Ovary (tissue), 9 donors: ENCODE results near the gene VWA2. TPM values are rescaled to one million over a fixed set of nuclear protein-coding genes. Genes with fewer than 3 reads are reported as not detected.
"Not testable (repeated sequence)": the region's sequence is repeated elsewhere in the genome, so short reads cannot be mapped to it uniquely, and the experiment has no call there.

Experiments
- DNase-seq, 5 donors: peaks; one replicate each; pipeline ENCODE4 v3.0.0-alpha.2; 2019 to 2020
- H3K27ac ChIP-seq, 2 donors: fragments of 200-600 bp; one replicate each; pipeline versions ENCODE4 v1.5.1 to v1.8.0; 2019 to 2022
- H3K27me3 ChIP-seq: fragments of 200-600 bp; one replicate; pipeline ENCODE4 v1.8.0; 2022
- H3K36me3 ChIP-seq: fragments of 200-600 bp; sonication (generic); one replicate; pipeline ENCODE4 v1.5.1; 2019
- H3K4me1 ChIP-seq: one replicate; pipeline ENCODE4 v1.8.1; 2013; ENCODE audit warnings: mild to moderate bottlenecking, moderate library complexity; ENCODE audit not compliant: insufficient read depth
- H3K4me3 ChIP-seq: fragments of 200-600 bp; sonication (generic); one replicate; pipeline ENCODE4 v1.5.1; 2017
- H3K9me3 ChIP-seq, 2 donors: fragments of 200-600 bp in 1 of 2; sonication (generic) in 1 of 2; one replicate each; pipeline versions ENCODE4 v1.5.1 to v1.8.1; 2013 to 2019; ENCODE audit warnings: mild to moderate bottlenecking in 1 of 2, moderate library complexity in 1 of 2
- CTCF ChIP-seq, 3 donors: fragments of 450-650 bp in 2 of 3; fragments of 200-600 bp in 1 of 3; IDR thresholded peaks; one replicate each; pipeline versions ENCODE4 v1.5.1 to v1.8.0; 2016 to 2022; ENCODE audit warnings: antibody characterized with exemption in 3 of 3, mild to moderate bottlenecking in 1 of 3
- EP300 ChIP-seq: sonication (generic); formaldehyde crosslinking; IDR thresholded peaks from one replicate; pipeline ENCODE4 v1.6.1; 2017; ENCODE audit warnings: antibody characterized with exemption
- POLR2A ChIP-seq: fragments of 450-650 bp; IDR thresholded peaks from one replicate; pipeline ENCODE4 v1.6.1; 2017; ENCODE audit warnings: antibody characterized with exemption, mild to moderate bottlenecking, moderate library complexity
- WGBS, 3 donors: extraction: QIAGEN DNeasy Blood & Tissue Kit in 1 of 3; methylation state at CpG; one replicate each; pipeline versions ENCODE4 v1.1.5 to v1.1.7; 2013 to 2017; 5-methylcytosine and 5-hydroxymethylcytosine counted together
- intact Hi-C, 4 donors: fragments of 100-400 bp; cut with DNase I; formaldehyde crosslinking; loops; one replicate each; pipeline versions ENCODE4 v1.11.0 to v1.15.1; 2022 to 2023
- polyA plus RNA-seq, 2 donors: library from polyadenylated mRNA; stranded (reverse); fragments of 200-250 nt in 1 of 2; fragments of 350-450 nt in 1 of 2; fragmentation: Illumina TruSeq in 1 of 2; extraction: RNeasy Lipid Tissue Mini Kit (QIAGEN cat#74804) in 1 of 2; gene quantifications; one replicate each; pipeline ENCODE4 v1.2.3, GENCODE V29; 2013 to 2014
- total RNA-seq, 7 donors: library from RNA; depleted of rRNA in 2 of 7; stranded (reverse); fragments of >200 nt in 2 of 7; fragmentation: NEBNext Ultra II Directional in 3 of 7; extraction: Animal tissue kit (Norgen Biotek cat#: 25700) in 3 of 7; gene quantifications; one replicate each; pipeline versions ENCODE4 v1.1.0 to v1.2.4, GENCODE V29; 2016 to 2023
- donor health status: DM: no; HTN: no; CAD: no; lungs with moderate emphysema.
- donor health status: DM: no; HTN: no; CAD: no.
- donor health status: Bipolar disorder and iron deficiency.
- donor health status: DM: yes; HTN: yes; CAD: no.
- donor health status: DM: no; HTN: no; CAD: no.
- donor health status: DM: yes; HTN: yes; CAD: no.

VWA2 gene
- total and polyA plus RNA-seq, 9 donors = 0.04 to 11.1 (median 0.72) TPM; not detected in 2

- intact Hi-C loops = no loop called here
- Histone ChIP-seq H3K4me3 (no peak overlapping the region), H3K27ac (peak overlapping the region; percentile 20 to 67), H3K36me3 (no peaks in the 10 kb centered on the region), H3K27me3 (no peaks in the 10 kb centered on the region), H3K9me3 (no peaks in the 10 kb centered on the region), H3K4me1 (peaks cover 9% of the 10 kb centered on the region)
- WGBS, 3 donors = 31 to 39% (median 34%) methylated on average over 14 of the region's 14 CpGs
- TF ChIP-seq CTCF (IDR thresholded peaks at IDR 0.05) = no peak
- DNase-seq = no peak
Observed at GRCh38 chr10:114332301-114333192, 93.5 kb downstream of the VWA2 start.

GRCh38 chr10:114333441-114333840 lies 94.4 kb downstream of the VWA2 start:
- H3K4me1 ChIP-seq, intact Hi-C loops, H3K27me3 ChIP-seq, H3K27ac ChIP-seq, DNase-seq, H3K4me3 ChIP-seq, H3K36me3 ChIP-seq, H3K9me3 ChIP-seq: not testable (repeated sequence)
- 64 to 69% (median 67%) methylated on average over 5 of the region's 5 CpGs for WGBS, 3 donors

- H3K9me3 ChIP-seq = no peaks in the 10 kb centered on the region
- no peaks in the 10 kb centered on the region for H3K36me3 ChIP-seq
- intact Hi-C loops = no loop called here
- TF ChIP-seq POLR2A = no peak
- no peak for TF ChIP-seq EP300
- TF ChIP-seq CTCF (IDR thresholded peaks at IDR 0.05) = no peak
- H3K4me3 ChIP-seq = no peak overlapping the region
- no peak overlapping the region for H3K27ac ChIP-seq
- no peak for DNase-seq
- WGBS, 3 donors = 31 to 46% (median 46%) methylated on average over 6 of the region's 6 CpGs
- no peaks in the 10 kb centered on the region for H3K27me3 ChIP-seq
- H3K4me1 ChIP-seq = peaks cover 9% of the 10 kb centered on the region
Observed at GRCh38 chr10:114334301-114334700, 95.2 kb downstream of the VWA2 start.

- Histone ChIP-seq H3K36me3 (no peaks in the 10 kb centered on the region), H3K4me3 (no peak overlapping the region)
- intact Hi-C loops = no loop called here
Observed at GRCh38 chr10:114335614-114336013, 96.6 kb downstream of the VWA2 start.

More at GRCh38 chr10:114335614-114336013, 96.6 kb downstream of the VWA2 start:
- DNase-seq = no peak
- Histone ChIP-seq H3K27me3 (no peaks in the 10 kb centered on the region), H3K9me3 (no peaks in the 10 kb centered on the region), H3K4me1 (peaks cover 9% of the 10 kb centered on the region), H3K27ac (no peak overlapping the region)
- no peak for TF ChIP-seq POLR2A
- TF ChIP-seq EP300 = no peak
- TF ChIP-seq CTCF (IDR thresholded peaks at IDR 0.05) = no peak
- 41 to 58% (median 52%) methylated on average over 3 of the region's 3 CpGs for WGBS, 3 donors
